Left ventricle myocardium superior (tissue), 1 donor: Measurements from ENCODE around the gene ZBTB20. TPM values are rescaled to one million over a fixed set of nuclear protein-coding genes. Genes with fewer than 3 reads are reported as not detected.

ENCODE experiments used
- ATAC-seq: fragments of 200-7000 bp; cut with Tn5 transposase; one replicate; pipeline ENCODE4 v1.9.1; 2020; ENCODE audit warnings: mild to moderate bottlenecking, moderate library complexity
- DNase-seq: peaks from one replicate; pipeline ENCODE4 v3.0.0-alpha.2; 2020
- intact Hi-C: fragments of 100-400 bp; cut with micrococcal nuclease; formaldehyde crosslinking; loops from one replicate; pipeline ENCODE4 v1.11.0; 2022
- total RNA-seq: library from RNA; stranded (reverse); fragmentation: NEBNext Ultra II Directional; extraction: Animal tissue kit (Norgen Biotek cat#: 25700); gene quantifications from one replicate; pipeline ENCODE4 v1.2.1, GENCODE V29; 2021
- donor health status: DM: no; HTN: yes; CAD: no; lungs with severe emphysema.

The ZBTB20 gene
- total RNA-seq, 1 donor from 2014 or later: 57.5 TPM

DNA sequence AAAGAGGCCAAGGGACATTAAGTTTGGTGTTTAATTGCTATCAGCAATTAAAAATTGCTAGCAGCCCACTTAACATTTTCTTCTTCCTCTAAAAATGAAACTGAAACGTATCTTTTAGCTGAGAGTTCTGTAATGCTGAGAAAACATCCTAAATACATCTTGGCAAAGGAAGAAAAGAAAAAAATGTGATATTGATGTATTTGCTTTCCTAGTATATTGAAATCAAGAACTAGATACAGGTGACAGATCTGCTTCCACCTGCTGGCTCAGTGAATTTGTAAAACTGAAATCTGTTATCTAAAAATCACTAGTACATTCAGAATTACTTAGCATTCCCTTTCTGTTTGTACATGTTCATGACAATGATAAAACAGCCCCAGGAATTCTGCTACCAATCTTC is 283.2 kb downstream of the ZBTB20 start:
- no peak for ATAC-seq
- intact Hi-C loops: no loop called here
- no peak for DNase-seq

DNA sequence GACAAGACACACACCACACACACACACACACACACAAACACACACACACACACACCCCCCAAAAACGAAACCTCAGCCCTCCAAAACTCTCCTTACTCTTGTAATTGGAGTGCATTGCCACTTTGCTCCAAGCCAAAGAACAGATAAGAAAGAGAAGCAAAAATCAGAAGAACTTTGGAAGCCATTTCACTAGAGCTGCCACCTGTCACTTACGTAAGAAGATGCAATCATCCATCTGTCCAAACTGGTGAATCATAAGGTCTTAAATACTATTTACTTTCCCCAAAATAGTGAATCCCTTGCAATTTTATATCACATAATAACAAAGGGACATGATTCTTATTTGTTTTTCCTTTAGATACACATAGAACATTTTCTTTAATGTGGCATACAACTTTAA is 285.4 kb downstream of the ZBTB20 start:
- ATAC-seq (peak; percentile 29), DNase-seq (no peak)
- intact Hi-C loops: no loop called here

DNA sequence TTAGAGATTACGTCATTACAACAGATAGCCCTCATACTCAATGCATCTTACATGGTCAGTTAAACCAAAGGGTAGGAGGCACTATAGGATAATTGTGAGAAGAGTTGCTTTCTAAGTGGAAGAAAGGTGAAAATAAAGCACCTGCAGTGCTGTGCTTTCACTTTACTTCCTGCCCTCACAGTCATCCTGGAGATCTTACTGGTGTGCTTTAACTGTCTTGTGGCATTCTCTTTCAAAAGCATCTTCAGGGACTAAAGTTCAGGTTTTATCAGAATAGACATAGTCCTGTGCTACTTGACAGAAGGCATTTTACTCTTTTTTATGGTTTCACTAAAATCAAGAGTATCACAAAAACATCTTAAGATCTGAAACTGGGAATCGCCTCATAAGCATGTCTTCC is 286.6 kb downstream of the ZBTB20 start:
- DNase-seq (no peak), ATAC-seq (no peak)
- intact Hi-C loops: no loop called here

DNA sequence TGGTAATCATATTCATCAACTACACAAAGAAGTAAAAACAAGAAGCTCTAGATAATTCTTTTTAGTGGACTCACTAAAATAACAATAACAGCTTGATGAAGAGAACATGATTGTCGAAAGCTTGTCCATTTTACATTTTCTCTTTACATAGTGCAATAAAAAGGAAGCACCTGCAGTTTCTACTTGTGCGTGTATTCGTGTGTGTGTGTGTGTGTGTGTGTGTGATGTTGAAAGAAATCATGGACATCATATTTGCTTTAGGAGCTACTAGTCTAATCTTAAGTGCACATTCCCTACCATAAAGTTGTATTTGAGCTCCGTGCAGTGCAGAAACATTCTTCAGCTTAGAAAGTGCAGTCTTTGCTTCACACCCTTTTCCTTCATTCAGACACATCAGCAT is 288.8 kb downstream of the ZBTB20 start:
- intact Hi-C loops: no loop called here
- no peak for ATAC-seq
- DNase-seq: no peak

DNA sequence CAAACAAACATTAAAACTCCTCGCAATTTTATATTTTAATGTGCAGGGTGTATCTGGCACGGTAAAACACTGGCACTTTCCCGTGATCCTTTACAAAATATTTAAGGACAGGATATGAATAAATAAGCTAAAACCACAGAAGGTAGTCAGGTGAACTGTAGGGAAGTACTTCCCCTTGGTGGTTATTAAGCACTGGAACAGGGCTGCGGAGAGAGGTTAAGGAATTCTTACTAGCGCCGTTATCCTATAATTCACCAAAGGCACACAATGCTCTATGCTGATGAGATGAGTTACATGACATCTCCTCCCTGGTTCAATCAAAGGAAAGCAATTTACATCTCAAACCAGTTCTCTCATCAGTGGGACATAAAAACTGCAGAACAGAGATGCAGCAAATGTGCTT is 289.8 kb downstream of the ZBTB20 start:
- ATAC-seq (no peak), DNase-seq (no peak)
- intact Hi-C loops: no loop called here

DNA sequence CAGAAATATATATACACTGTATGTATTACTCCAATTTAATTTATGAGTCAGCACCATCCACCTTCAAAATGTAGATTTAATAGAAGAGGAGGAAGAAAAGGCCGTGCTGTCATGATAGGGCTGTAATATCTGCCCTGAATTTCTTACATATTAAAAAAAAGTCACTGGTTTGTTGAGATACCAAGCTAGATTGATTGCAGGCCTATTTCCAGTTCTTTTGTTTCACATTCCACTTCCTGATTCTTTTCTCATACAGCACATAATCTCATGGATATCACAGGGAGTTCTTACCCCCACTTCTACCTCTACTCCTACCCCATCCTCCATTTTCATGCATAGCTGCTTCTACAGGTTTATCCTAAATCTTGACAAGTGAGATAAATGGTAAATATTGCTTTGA is 290.3 kb downstream of the ZBTB20 start:
- DNase-seq (no peak), ATAC-seq (no peak)
- intact Hi-C loops: no loop called here

DNA sequence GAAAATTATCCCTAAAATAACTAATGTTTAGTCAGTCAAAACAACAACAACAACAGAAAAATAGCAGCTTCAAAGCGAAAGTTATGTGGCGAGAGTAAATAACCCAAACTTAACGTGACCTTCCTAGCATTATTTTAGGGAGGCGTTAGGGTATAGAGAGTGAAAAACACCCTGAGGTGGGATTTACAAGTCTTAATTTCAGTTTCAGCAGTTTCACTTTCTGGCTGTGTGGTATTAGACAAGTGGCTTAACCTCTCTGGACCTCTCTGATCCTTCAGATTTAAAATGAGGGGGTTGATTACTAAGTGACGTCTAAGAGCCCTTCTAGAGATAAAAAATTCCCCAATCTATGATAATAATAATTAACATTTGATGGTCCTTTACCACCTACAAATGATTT is 291.2 kb downstream of the ZBTB20 start:
- DNase-seq: no peak
- intact Hi-C loops: no loop called here
- no peak for ATAC-seq

DNA sequence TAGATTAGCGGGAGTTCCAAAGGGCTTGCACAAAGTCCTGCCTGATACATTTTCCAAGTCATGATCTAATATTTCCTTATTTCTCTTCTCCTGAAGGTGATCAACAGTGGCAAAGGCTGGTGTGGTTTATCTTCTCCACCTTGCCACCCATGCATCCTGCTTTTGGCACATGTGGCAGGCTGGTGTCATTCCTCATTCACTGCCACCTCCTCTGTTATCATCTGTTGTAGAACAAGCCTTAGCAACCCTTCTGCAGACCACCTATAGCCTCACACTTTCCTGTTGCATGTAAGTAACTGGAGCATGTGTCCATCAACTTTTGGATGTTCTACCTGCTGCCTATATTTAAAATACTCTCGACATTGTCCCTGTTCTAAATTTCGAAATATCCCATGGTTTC is 294.1 kb downstream of the ZBTB20 start:
- DNase-seq (no peak), ATAC-seq (peak; percentile 71)
- intact Hi-C loops: no loop called here

DNA sequence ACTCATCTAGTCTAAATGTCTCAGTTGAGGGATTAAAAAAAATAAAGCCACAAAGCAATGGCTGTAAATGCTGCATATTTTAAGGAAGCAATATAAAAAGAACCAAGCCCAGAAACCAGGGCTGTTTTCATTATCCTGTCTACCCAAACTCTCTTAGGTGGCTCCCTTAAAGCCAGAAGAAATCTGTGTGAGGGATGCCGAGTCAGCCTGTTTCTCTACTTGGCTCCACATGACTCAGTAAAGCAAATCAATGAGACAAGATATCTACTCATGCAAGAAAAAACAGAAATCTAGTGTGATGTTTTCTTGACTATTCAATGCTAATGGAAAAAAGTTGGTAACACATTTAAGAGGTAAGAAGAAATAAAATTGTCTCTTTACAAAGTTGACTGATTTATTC is 296.2 kb downstream of the ZBTB20 start:
- ATAC-seq (no peak), DNase-seq (no peak)
- intact Hi-C loops: no loop called here

DNA sequence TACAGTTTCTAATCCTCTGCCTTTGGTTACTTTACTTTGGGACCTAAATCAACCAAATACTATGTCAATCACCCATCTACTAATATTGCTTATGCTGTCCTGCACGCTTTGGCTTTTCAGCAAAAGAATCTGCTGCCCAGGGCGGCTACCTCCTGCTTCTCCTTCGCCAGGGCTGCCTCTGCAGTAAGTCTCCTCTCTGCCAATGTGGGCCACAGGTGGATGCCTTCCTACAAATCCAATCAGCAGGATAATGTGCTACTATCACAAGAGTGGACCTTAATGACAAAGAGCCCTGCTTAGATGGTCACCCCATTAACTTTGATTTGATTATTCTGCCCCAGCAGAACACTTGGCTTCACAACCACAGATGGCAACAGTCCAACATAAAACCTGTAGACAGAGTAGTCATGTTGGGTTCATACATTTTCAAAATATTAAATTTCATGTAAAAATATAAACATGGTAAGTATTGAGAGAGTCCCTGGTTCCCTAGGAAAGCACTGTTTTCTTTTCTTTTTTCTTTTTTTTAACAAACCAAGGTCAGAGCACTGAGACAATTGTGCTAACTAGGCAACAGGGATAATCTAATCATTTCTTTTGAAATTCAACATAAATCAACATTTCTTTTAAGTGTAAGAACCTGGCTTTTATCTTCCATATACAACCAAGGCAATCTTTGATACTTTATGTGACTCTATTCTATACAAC is 298.3 kb downstream of the ZBTB20 start:
- DNase-seq (no peak), ATAC-seq (peak; percentile 32)
- intact Hi-C loops: no loop called here

DNA sequence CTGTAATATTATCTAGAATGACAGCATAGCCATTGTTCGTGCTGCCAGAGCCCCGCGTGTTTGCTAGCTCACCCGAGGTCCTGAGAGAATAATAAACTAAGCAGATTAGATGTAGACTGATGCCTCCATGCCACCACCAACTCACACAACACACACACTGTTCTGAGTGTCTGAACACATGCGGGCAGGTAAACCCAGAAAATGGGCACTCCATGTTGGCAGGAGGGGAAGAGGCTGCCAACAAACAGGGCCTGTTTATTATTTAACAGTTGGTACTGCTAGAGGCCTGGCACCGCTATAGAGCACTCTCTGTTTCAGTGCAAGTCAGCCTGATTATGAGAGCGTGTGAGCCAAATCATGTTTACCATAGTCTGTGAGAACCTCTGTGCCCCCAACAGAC is 299.0 kb downstream of the ZBTB20 start:
- intact Hi-C loops: no loop called here
- peak; percentile 83 for ATAC-seq

DNA sequence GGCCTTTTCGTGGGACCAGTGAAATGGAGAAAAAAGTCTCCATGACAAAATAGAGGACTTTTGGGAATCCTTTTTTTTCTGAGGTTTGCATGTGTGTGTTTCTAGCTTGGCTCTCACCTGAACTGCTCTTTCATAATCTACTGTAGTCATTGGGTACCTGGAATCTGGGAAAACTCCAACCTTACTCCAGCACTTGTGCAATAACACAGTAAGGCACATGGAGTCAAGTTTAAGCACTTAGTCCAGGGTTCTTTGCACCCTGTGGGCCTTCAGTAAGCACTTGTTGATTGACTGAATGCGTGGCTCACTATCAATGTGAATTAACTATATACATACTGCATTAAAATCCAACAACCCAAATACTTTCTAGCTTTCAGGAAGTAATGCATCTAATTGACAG is 299.5 kb downstream of the ZBTB20 start:
- DNase-seq: no peak
- intact Hi-C loops: no loop called here
- ATAC-seq: peak; percentile 31

More for the DNA sequence above, 299.0 kb downstream of the ZBTB20 start:
- no peak for DNase-seq

DNA sequence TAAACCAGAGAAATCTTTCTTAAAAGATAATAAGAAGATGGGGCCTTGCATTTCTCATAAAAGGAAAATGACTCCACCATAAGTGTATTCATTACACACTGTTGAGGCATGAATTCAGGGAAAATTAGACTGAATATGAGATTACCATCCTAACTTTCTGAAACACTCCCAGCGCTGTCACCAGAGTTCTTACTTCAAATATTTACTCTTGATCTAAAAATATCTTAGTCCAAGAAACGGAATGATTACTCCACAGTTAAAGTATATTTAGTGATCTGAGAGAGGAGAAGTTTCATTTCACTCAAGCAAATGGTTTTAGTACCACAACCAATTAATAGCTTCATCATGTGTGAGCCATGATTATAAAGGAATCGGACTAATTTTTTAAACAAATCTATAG is 300.3 kb downstream of the ZBTB20 start:
- no peak for DNase-seq
- ATAC-seq: no peak
- intact Hi-C loops: no loop called here

DNA sequence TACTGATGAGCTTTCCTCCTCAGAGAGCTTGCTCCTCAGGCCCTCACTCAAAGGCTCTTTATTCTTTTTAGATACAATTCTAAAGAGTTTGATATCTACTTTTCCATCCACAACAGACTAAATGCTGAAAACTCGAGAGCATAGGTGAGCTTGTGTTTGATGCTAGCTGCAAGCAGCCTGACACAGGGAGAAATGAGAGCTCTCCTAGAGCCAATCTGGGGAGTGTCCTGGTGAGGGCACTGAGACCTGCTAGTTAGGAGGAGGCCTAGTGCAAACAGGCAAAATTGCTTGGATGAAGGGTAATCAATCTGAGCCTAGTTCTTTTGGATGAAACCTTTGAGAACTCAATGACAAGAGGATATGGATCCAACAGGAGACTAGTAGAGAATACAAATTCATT is 300.8 kb downstream of the ZBTB20 start:
- intact Hi-C loops: no loop called here
- DNase-seq: no peak
- ATAC-seq: no peak

DNA sequence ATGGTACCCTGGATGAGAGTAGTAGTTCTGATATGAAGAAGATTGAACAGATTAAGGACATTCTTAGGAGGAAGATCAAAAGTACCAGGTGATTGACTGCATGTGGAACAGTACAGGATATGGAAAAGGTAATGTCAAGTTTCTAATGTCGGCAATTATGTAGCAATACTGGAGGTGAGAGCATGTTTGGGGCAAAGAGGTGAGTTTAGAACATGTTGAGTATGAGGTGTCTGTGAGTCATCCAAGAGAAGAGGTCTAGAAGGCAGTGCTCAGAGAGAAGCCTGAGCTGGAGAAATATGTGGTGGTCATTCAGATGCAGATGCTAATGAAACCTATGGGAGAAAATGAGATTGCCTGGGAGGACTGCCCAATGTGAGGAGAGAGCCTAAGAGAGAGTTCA is 305.6 kb downstream of the ZBTB20 start:
- ATAC-seq: no peak
- intact Hi-C loops: no loop called here

DNA sequence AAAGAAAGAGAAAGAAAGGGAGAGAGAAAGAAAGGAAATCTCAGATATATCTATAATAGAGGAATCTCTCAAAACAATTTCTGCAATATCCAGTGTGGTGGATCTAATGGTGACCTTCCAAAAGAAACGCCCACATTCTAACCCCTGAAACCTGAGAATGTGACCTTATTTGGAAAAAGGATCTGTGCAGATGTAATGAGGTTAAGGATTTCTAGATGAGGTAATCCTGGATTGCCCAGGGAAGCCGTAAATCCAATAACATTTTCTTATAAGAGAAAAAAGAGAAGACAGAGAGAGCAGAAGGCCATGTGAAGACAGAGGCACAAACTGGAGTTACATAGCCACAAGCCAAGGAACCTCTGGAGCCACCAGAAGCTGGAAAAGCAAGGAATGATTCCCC is 307.6 kb downstream of the ZBTB20 start:
- ATAC-seq (no peak), DNase-seq (no peak)
- intact Hi-C loops: no loop called here

More for the DNA sequence above, 305.6 kb downstream of the ZBTB20 start:
- no peak for DNase-seq

DNA sequence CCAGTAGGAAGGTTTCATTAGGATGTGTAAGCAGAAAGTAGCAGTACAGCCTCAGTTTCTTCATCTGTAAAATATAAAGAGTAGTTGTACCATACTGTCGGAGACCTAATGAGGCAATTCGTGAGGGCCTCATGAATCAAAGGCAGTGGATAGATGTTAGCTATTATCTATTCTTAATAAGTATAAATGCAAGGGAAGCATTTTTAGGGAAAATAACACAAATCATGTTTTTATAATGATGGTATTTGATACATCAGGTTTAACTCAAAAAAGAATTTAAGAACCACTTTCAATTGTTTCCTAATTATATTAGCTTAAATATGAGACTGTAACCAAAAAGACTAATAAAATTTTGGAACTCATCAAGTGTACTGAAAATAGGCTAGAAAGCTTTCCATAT is 309.1 kb downstream of the ZBTB20 start:
- ATAC-seq (no peak), DNase-seq (no peak)
- intact Hi-C loops: no loop called here

DNA sequence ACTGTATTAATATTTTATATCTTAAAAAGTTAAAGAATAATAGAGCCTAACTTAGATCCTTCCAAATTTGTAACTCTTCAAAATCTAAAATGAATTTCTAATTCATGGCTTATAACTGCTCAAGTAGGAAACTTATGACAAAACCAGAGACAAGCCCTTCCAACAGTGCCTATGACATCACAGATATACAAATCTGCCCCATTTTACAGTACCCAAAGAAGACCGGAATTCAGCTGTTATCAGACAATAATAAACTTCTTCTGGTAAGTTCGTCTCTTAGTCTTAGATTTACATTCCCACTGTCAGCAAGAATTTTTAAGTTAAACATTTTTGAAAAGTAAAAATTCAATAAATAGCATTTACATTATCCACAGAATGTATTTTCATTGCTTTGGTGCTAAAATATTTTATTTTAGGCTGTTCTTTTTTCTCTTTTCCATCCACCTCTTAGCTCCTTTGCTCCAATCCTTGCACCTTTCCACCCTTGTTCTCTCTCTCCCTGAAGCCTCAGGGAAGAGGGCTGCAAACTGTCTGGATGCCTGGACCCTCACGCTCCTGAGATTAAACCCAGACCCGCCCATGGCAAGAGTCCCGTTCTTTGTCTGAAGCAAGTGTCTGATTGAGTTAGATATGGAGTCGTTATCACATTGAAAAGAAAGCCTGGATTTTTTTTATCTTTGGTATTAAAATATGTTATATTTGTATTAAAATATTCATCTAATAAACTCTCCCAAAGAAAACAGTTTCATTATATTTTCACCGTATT is 312.7 kb downstream of the ZBTB20 start:
- intact Hi-C loops: no loop called here
- ATAC-seq (no peak), DNase-seq (no peak)

DNA sequence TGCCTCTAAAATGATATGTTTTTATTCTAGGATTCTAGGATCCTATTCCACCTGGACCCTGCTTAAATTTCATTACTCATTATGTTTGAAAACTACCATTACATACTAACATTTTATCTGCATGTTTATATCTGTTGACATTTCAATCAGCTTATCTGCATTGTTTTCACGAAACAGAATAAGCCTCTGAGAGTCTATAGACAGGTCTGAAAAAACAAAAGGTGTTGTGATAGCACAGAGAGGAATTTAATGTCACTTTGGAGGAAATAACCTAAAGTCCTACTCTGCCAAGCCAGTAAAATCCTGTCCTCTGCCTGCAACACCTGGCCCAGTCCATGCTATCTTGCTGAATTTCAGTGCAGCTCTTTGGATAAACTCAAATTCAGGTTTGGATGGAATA is 315.2 kb downstream of the ZBTB20 start:
- DNase-seq (no peak), ATAC-seq (no peak)
- intact Hi-C loops: no loop called here

DNA sequence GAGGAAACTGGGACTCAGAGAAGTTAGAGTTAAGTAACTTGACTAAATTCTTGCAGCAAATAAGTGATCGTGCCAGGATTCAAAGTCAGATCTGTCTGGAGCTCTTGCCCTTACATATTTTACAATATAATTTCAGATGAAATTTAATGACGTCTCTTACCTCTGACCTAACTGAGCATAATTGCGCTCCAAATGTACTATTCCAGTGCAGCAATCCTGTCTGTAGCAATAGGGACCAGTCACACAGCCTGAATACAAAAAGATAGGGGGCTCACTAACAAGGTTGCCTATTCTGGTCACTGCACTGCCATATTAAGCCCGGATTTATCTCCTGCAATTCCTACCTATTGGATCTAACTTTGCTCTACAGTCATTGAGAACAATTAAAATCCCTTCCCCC is 316.4 kb downstream of the ZBTB20 start:
- intact Hi-C loops: no loop called here
- DNase-seq: no peak
- no peak for ATAC-seq

DNA sequence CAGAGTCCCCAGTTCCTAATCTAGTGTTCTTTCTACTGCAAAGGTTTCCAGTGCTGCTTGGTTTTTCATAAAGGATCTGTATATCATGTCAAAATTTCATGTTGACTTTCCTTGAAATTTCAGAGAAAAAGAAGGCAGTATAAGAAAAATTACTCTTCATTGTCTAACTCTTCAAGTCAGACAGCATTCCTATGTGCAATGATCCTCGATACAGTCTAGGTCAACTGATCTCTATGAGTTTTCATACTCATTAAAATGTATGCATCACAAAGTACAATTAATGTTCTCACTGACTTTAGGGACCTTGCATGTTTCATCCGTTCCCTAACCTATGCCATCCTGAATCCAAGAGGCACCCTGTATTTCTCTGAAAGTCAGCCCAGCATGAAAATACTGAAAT is 317.3 kb downstream of the ZBTB20 start:
- intact Hi-C loops: loop anchor here (5.0 to 10.0 kb wide), 3 partner anchors 255 to 455 kb away; no protein-coding TSS in a partner anchor
- no peak for DNase-seq
- ATAC-seq: no peak
